CD4-positive, alpha-beta T cell treated with Interleukin-15 for 1 hour (primary cell): ENCODE data around the gene EPN3.
A peak's percentile ranks its signal among the peaks of the same experiment; 100 is the strongest.

Experiments used
- DNase-seq: peaks from one replicate; pipeline ENCODE4 v3.0.0-alpha.2; 2020

The EPN3 gene

GRCh38 chr17:50535407-50535806, 2.9 kb downstream of the EPN3 start:
- no peak for DNase-seq

DNA sequence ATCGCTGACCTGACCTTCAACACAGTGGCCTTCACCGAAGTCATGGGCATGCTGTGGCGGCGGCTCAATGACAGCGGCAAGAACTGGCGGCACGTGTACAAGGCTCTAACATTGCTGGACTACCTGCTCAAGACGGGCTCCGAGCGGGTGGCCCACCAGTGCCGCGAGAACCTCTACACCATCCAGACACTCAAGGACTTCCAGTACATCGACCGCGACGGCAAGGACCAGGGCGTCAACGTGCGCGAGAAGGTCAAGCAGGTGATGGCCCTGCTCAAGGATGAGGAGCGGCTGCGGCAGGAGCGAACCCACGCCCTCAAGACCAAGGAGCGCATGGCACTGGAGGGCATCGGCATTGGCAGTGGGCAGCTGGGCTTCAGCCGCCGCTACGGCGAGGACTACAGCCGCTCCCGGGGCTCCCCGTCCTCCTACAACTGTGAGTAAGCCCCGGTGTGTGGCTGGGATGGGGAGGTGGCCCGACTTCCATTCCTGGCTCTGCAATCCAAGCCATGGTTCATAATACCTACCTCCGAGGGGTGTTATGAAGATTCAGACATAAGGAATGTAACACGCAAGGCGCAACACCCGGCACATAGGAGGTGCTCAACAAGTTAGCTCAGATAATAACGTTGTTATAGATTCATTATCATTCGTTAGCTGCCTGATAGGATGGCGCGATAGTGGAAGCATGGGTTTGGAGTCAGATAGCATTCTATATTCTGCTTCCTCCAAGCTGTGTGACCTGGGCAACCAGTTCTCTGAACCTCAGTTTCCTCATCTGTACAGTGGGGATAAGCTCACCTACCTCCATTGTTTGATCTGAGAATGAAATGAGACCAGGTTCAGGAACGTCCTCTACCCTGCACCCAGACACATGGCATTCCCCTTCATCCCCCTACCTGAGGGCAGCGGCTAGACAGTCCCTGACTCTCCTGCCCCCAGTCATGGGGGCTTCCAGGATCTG, 4.4 kb downstream of the EPN3 start:
- DNase-seq: no peak

DNA sequence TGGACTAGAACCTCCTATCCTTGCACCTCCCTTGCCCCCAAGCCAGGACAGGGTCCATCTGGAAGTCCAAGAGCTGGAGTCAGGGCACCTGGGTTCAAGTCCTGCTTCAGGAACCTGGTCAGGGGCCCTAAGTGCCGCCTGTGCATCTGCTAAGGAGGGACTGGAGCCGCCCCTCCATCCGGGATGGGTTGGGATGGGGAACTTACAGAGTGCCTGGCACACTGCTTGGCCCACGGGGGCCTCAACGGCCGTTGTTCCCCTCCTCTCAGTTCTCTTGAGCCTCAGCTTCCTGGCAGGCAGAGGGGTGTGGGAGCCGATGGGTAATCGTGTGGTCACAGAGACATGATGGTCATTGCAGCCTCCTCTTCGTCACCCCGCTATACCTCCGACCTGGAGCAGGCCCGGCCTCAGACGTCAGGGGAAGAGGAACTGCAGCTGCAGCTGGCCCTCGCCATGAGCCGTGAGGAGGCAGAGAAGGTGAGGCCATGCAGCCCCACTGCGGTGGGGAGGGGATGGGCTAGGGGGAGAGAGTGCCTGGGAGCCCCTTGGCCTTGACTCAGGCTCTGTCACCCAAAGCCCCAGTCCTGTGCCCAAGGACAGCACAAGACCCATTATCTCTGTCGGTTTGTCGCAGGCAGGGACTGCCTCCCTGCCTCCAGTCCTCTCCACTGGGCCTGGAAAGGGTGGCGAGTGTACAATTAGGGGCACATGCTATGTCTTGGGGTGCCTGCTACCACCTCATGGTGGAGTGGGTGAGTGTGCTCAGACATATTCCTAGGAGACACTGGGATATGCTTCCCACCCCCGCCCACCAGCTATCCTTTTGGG, 5.4 kb downstream of the EPN3 start:
- no peak for DNase-seq

DNA sequence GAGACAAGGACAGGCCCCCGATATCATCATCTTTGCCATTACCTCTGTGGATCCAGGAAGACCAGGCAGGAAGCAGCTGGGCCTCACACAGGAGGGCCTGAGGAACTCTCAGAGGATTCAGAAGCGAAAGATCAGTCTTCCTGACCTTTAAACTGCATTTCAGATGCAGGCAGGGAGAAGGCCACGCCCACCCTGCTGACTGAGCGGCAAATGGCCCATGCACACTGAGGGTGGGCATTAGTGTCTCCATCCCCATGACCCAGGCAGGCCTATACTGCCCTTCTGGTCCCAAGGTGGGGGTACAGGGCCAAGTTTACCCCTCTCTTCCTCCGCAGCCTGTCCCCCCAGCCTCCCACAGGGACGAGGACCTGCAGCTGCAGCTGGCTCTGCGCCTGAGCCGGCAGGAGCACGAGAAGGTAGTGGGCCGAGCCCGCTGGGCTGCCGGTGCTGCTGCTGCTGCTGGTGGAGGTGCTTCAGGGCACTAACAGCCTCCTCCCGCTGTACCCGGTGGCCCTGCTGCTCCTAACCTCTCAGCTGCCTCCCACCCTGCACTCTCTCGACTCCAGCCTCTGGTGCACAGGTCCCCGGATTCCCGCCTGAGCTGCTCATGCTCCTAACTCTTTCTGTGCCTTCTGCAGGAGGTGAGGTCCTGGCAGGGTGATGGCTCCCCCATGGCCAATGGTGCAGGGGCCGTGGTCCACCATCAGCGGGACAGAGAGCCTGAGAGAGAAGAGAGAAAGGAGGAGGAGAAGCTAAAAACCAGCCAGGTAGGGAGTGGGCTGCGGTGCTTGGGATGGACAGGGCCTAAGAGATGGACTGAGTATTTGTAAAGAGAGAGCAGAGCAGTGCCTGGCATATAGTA, 6.2 kb downstream of the EPN3 start:
- DNase-seq: no peak

DNA sequence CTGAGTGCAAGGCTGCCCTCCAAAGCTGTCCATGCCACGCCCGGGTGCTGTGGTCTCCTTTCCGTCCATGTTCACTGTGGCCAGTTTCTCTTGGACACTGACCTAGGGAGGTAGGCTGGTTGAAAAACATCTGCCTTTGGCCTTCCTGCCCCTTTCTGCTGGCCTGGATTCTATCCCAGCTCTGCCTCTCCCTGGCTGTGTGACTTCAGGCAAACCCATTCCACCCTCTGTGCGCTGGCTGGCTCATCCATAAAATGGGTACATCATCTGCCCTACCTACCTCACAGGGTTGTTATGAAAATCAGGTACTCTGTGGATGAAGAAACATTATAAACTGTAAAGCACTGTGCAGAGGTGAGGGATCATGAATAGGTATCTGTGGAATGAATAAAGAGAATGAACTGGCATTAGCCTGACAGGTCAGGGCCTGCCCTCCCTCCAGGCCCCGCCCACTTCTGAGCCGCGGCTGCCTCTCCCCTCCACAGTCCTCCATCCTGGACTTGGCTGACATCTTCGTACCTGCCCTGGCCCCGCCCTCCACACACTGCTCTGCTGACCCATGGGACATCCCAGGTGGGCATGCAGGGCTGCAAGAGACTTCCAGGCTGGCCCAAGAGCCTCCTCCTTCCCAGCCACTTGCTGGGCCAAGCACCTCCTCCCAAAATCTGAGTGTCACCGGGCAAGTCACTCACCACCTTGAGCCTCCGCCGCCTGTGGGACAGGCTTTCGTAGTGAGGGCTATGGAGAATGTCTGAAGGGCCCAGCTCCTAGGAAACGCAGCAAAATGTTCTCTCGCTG, 7.4 kb downstream of the EPN3 start:
- DNase-seq: no peak

DNA sequence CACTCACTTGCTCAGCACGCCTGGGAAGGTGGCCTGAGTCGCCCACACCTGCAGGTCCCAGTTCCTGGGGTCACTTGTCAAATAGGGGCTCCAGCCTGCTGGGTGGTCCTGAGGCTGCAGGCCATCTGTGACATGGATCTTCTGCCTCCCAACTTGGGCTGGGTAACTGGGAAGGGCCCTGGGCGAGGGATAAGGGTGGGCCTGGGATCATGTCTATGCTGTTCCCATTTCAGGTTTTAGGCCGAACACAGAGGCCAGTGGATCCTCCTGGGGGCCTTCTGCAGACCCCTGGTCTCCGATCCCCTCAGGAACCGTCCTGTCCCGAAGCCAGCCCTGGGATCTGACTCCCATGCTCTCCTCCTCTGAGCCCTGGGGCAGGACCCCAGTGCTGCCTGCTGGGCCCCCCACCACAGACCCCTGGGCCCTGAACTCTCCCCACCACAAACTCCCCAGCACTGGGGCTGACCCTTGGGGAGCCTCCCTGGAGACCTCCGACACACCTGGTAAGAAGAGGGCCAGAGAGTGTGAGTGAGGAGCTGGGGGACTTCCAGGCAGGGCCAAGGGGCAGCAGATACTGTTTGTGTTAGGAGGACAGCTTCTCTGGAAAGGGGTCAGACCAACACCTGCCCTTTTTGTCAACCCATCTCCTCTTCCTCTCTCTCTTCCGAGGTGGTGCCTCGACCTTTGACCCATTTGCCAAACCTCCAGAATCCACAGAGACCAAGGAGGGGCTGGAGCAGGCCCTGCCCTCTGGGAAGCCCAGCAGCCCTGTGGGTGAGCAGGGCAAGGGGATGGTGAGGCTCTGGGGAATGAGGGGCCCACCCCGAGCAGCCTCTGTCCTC, 8.2 kb downstream of the EPN3 start:
- no peak for DNase-seq

DNA sequence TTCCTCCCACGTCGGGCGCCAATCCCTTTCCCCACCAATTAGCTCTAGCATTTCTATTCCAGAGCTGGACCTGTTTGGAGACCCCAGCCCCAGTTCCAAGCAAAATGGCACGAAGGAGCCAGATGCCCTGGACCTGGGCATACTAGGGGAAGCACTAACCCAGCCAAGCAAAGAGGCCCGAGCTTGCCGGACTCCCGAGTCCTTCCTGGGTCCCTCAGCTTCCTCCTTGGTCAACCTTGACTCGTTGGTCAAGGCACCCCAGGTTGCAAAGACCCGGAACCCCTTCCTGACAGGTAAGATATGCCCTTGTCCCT, 8.8 kb downstream of the EPN3 start:
- no peak for DNase-seq

GRCh38 chr17:50541716-50542688, 9.5 kb downstream of the EPN3 start:
- DNase-seq: peak; percentile 73

- DNase-seq: no peak
Observed at GRCh38 chr17:50542795-50543774, 10.6 kb downstream of the EPN3 start.

GRCh38 chr17:50544516-50544915, 12.0 kb downstream of the EPN3 start:
- DNase-seq: no peak

DNA sequence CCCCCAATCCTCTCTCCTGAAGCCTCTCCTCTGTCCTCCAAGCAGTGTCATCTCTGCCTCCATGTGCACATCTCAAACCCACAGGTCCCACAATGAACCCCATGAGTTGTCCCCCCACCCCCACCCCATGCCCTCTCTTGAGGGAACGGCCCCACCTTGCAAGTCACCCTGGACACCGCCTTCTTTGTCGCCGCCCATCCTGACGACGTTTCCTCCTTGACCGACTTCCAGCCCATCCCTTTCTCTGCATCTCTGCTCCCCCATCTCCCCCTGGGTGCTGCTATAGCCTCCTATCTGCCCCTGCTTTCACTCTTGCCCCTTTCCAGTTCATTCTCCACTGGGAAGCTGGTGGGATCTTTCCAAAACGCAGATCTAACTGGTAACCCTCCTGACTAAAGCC, 12.8 kb downstream of the EPN3 start:
- DNase-seq: no peak

- no peak for DNase-seq
Observed at GRCh38 chr17:50546701-50547034, 14.1 kb downstream of the EPN3 start.

- peak; percentile 89 for DNase-seq
Observed at GRCh38 chr17:50547035-50547735, 14.7 kb downstream of the EPN3 start, which contains the start of gene SPATA20. SPATA20 (plus strand) TSS chr17:50547174; CDS start chr17:50547209, 35 bp downstream.

- DNase-seq: no peak
Observed at GRCh38 chr17:50547736-50548083, 15.2 kb downstream of the EPN3 start.

GRCh38 chr17:50548831-50549230, 16.3 kb downstream of the EPN3 start:
- DNase-seq: no peak

DNA sequence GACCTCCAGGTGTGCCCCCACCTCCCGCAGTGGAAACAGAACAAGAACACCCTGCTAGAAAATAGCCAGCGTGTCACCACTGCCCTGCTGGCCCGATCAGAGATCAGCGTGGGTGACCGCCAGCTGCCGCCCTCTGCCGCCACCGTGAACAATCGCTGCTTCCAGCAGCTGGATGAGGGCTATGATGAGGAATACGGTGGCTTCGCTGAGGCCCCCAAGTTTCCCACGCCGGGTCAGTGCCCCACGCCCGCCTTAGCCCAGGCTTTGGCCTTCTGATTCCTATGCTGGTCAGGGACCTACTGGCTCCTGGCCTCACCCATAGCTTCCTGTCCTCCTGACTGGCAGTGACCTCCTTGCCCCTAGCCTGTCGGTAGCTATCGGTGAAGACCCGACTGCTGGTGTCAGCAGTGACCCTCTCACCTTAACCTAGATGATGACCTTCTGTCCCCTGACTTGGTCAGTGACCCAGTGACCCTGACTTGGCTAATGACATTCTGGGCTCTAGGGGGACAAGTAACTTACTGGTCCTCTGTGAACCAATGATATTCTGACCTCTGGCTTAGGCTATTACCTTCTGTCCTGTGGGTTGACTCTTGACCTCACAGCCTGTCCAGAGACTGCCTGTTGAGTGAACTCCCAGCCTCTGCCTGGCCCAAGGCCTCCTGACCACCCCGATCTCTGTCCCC, 16.9 kb downstream of the EPN3 start:
- DNase-seq: no peak

- DNase-seq: no peak
Observed at GRCh38 chr17:50549969-50550368, 17.4 kb downstream of the EPN3 start.
